AG04450 (cell line): ENCODE results near the gene NFS1. TPM values are rescaled to one million over a fixed set of nuclear protein-coding genes. Genes with fewer than 3 reads are reported as not detected.

Source experiments
- CTCF ChIA-PET: fragments of 300-600, 350-600 bp; formaldehyde crosslinking; extraction: SDS; loops from one replicate; lab custom pipeline; 2022; ENCODE audit warnings: antibody characterized with exemption, inconsistent platforms; lab: Charles Lee
- POLR2A ChIA-PET: fragments of 350-600 bp; formaldehyde crosslinking; extraction: SDS; loops from one replicate; lab custom pipeline; 2021; ENCODE audit warnings: antibody characterized with exemption, inconsistent platforms; lab: Yijun Ruan, JAX
- DNase-seq: peaks from one replicate; pipeline ENCODE4 v3.0.0-alpha.2; 2011; ENCODE audit warnings: low read depth, low spot score
- H3K27ac ChIP-seq: one replicate; pipeline ENCODE4 v1.5.1; 2012; ENCODE audit warnings: low read depth, low read length, control low read depth
- H3K27me3 ChIP-seq: one replicate; pipeline ENCODE4 v1.6.0; 2012; ENCODE audit warnings: low read length; ENCODE audit not compliant: control insufficient read depth, insufficient read depth
- H3K4me3 ChIP-seq: 2 replicates; pipeline ENCODE4 v1.5.1; 2011; ENCODE audit warnings: mild to moderate bottlenecking, low read depth, low read length, control low read depth
- H3K9me3 ChIP-seq: 2 replicates; pipeline ENCODE4 v1.5.1; 2012; ENCODE audit warnings: low read length; ENCODE audit not compliant: control insufficient read depth, insufficient read depth
- CTCF ChIP-seq: IDR thresholded peaks from 2 replicates; pipeline ENCODE4 v1.5.1; 2011; ENCODE audit warnings: low read depth, low read length, control low read depth, inconsistent platforms
- polyA plus RNA-seq: library from polyadenylated mRNA; depleted of rRNA; stranded (reverse); fragments of >200 nt; gene quantifications from 2 replicates; pipeline ENCODE4 v1.2.3, GENCODE V29; 2011

NFS1 gene
- polyA plus RNA-seq, 1 experiment, result 44.4 TPM

- TF ChIP-seq CTCF, result peak; percentile 52
Measured at GRCh38 chr20:35741892-35742740, 43.0 kb upstream of the NFS1 start, which contains the start of gene RBM39. Gene RBM39, minus strand, starts transcription at chr20:35742260. Its CDS starts 1,386 bp downstream, at chr20:35740874.

GRCh38 chr20:35739294-35740163 lies 40.4 kb upstream of the NFS1 start:
- Histone ChIP-seq H3K27ac (no peak overlapping the region), H3K27me3 (no peaks in the 10 kb centered on the region), H3K4me3 (peak overlapping the region; percentile 89), H3K9me3 (peaks cover 4% of the 10 kb centered on the region; the same call in 1 of the 2 replicates)
- POLR2A ChIA-PET, result interaction anchor here (0.8 kb wide), 2 partner anchors 14 to 31 kb away, joined by 8 to 9 read pairs; no protein-coding TSS in a partner anchor
- DNase-seq, result no peak
- peak; percentile 31; the same call in 1 of the 2 replicates for TF ChIP-seq CTCF
- CTCF ChIA-PET, result interaction anchor here (0.6 to 1.9 kb wide), 3 partner anchors 12 to 215 kb away, joined by 5 to 8 read pairs (median 7); partner anchors contain the start of gene SCAND1

More at GRCh38 chr20:35741892-35742740, 43.0 kb upstream of the NFS1 start, which contains the start of gene RBM39:
- ChIA-PET POLR2A (interaction anchor here (0.5 to 2.6 kb wide), 47 partner anchors 8 to 724 kb away, joined by 3 to 71 read pairs (median 4); partner anchors contain the start of genes NFS1, PHF20, ROMO1 and SCAND1), CTCF (interaction anchor here (0.6 to 1.3 kb wide), 10 partner anchors 13 to 212 kb away, joined by 3 to 7 read pairs (median 3); partner anchors contain the start of gene SCAND1)
- Histone ChIP-seq H3K27me3 (no peaks in the 10 kb centered on the region), H3K9me3 (peaks cover 4% of the 10 kb centered on the region; the same call in 1 of the 2 replicates), H3K27ac (peak within 1 kb of the TSS; percentile 99), H3K4me3 (peak within 1 kb of the TSS; percentile 89)
- DNase-seq, result peak; percentile 100

- Histone ChIP-seq H3K9me3 (peaks cover 4% of the 10 kb centered on the region; the same call in 1 of the 2 replicates), H3K27me3 (no peaks in the 10 kb centered on the region), H3K4me3 (peak overlapping the region; percentile 36), H3K27ac (no peak overlapping the region)
- no peak for TF ChIP-seq CTCF
- POLR2A ChIA-PET, result no interaction called here
- CTCF ChIA-PET, result interaction anchor here (1.6 to 1.9 kb wide), 2 partner anchors 146 to 216 kb away, joined by 7 to 8 read pairs; partner anchors contain the start of gene SCAND1
- no peak for DNase-seq
Measured at GRCh38 chr20:35738410-35739179, 39.4 kb upstream of the NFS1 start.

- H3K27me3 ChIP-seq, result no peaks in the 10 kb centered on the region
- ChIA-PET POLR2A (interaction anchor here (0.7 to 1.2 kb wide), 3 partner anchors 147 to 262 kb away, joined by 5 to 8 read pairs (median 5); no protein-coding TSS in a partner anchor), CTCF (no interaction called here)
- H3K4me3 ChIP-seq, result no peak overlapping the region
- TF ChIP-seq CTCF, result no peak
- peaks cover 4% of the 10 kb centered on the region; the same call in 1 of the 2 replicates for H3K9me3 ChIP-seq
- H3K27ac ChIP-seq, result no peak overlapping the region
- DNase-seq, result no peak
Measured at GRCh38 chr20:35737865-35738333, 38.7 kb upstream of the NFS1 start.
